ENCODE data around the gene EHD4.

Gene EHD4
- total RNA-seq = 179 to 326 (median 255) reads per million in 17 experiments

- DNase-seq = peak; percentile 99 to 100 (median 100)
These were observed at the start of gene EHD4 for GRCh38 chr15:41972253-41973242. Gene EHD4, minus strand, starts transcription at chr15:41972557. Its CDS starts 63 bp downstream, at chr15:41972494.

GRCh38 chr15:42021593-42021992, 49.2 kb upstream of the EHD4 start:
- no peak for DNase-seq

GRCh38 chr15:42020713-42021273, 48.4 kb upstream of the EHD4 start, which contains the start of gene PLA2G4E:
Gene PLA2G4E, minus strand, starts transcription at chr15:42021042. Its CDS starts 12 bp downstream, at chr15:42021030.
- DNase-seq = no peak

- DNase-seq = no peak
These were observed 46.2 kb upstream of the EHD4 start for GRCh38 chr15:42018306-42019224.

GRCh38 chr15:42016971-42017370, 44.6 kb upstream of the EHD4 start:
- no peak for DNase-seq

- no peak for DNase-seq
These were observed 42.0 kb upstream of the EHD4 start for GRCh38 chr15:42014406-42014805.

GRCh38 chr15:42012928-42013482, 40.6 kb upstream of the EHD4 start:
- no peak for DNase-seq

GRCh38 chr15:42012241-42012640, 39.9 kb upstream of the EHD4 start:
- DNase-seq = no peak

- no peak for DNase-seq
These were observed 38.7 kb upstream of the EHD4 start for GRCh38 chr15:42011074-42011473.

- peak; percentile 13 to 47 (median 34) for DNase-seq
These were observed 38.1 kb upstream of the EHD4 start for GRCh38 chr15:42010434-42010833.

- no peak for DNase-seq
These were observed 37.1 kb upstream of the EHD4 start for GRCh38 chr15:42009474-42009873.

GRCh38 chr15:42009022-42009421, 36.7 kb upstream of the EHD4 start:
- DNase-seq = no peak

GRCh38 chr15:42007386-42007785, 35.0 kb upstream of the EHD4 start:
- no peak for DNase-seq

GRCh38 chr15:42002333-42002732, 30.0 kb upstream of the EHD4 start:
- DNase-seq = no peak

GRCh38 chr15:42001236-42001635, 28.9 kb upstream of the EHD4 start:
- DNase-seq = no peak

GRCh38 chr15:41999290-42000285, 27.2 kb upstream of the EHD4 start:
- DNase-seq = no peak

GRCh38 chr15:41997845-41998244, 25.5 kb upstream of the EHD4 start:
- DNase-seq = no peak

GRCh38 chr15:41996921-41997592, 24.7 kb upstream of the EHD4 start:
- DNase-seq = no peak

GRCh38 chr15:41996376-41996775, 24.0 kb upstream of the EHD4 start:
- DNase-seq = no peak

GRCh38 chr15:41995476-41995855, 23.1 kb upstream of the EHD4 start:
- DNase-seq = no peak

All from suppressor macrophage (primary cell).